ENCODE results near the gene PTPRN2.

- TF ChIP-seq POLR2A (IDR thresholded peaks at IDR 0.05), result no peak
- no peak for TF ChIP-seq EP300 (IDR thresholded peaks at IDR 0.05)
Measured at GRCh38 chr7:158550886-158551452, 36.7 kb downstream of the PTPRN2 start.

Data from sigmoid colon (tissue), 4 donors.